IMR-90 (cell line): ENCODE results near the gene AFAP1L2.

Source experiments
- CHD1 ChIP-seq: IDR thresholded peaks from 2 replicates; pipeline ENCODE4 v1.6.1; 2012; ENCODE audit warnings: low read depth, low read length, improper control_type of control experiment
- MAFK ChIP-seq: IDR thresholded peaks from 2 replicates; pipeline ENCODE4 v1.6.1; 2012; ENCODE audit warnings: low read depth, low read length, improper control_type of control experiment
- NFE2L2 ChIP-seq: fragments of 150-350 bp; IDR thresholded peaks from 2 replicates; pipeline ENCODE4 v1.6.1; 2016; ENCODE audit warnings: low read depth, mild to moderate bottlenecking, low read length
- POLR2A ChIP-seq: IDR thresholded peaks from 2 replicates; pipeline ENCODE4 v1.6.1; 2012; ENCODE audit warnings: mild to moderate bottlenecking, low read depth, low read length
- RCOR1 ChIP-seq: IDR thresholded peaks from 2 replicates; pipeline ENCODE4 v1.6.1; 2012; ENCODE audit warnings: mild to moderate bottlenecking, low read length, improper control_type of control experiment; ENCODE audit not compliant: insufficient replicate concordance
- RFX5 ChIP-seq: IDR thresholded peaks from 2 replicates; pipeline ENCODE4 v1.8.0; 2012; ENCODE audit warnings: low read depth, mild to moderate bottlenecking, low read length, moderate library complexity
- SMC3 ChIP-seq: fragments of 150-350 bp; IDR thresholded peaks from 2 replicates; pipeline ENCODE4 v1.6.1; 2016; ENCODE audit warnings: low read depth, mild to moderate bottlenecking, antibody characterized with exemption, low read length, moderate library complexity
- TF ChIP-seq, protein P1 (sequence below): conservative IDR thresholded peaks from 2 replicates; pipeline ENCODE4 v1.5.1; 2012; ENCODE audit warnings: mild to moderate bottlenecking, low read depth, low read length, improper control_type of control experiment
- TF ChIP-seq, protein P2 (sequence below): fragments of 150-350 bp; IDR thresholded peaks from 2 replicates; pipeline ENCODE4 v1.6.1; 2016; ENCODE audit warnings: low read depth, mild to moderate bottlenecking, low read length, moderate library complexity, borderline replicate concordance
- TF ChIP-seq, protein P3 (sequence below): fragments of 150-350 bp; IDR thresholded peaks from 2 replicates; pipeline ENCODE4 v1.6.1; 2017; ENCODE audit warnings: mild to moderate bottlenecking, antibody characterized with exemption, low read length, low read depth

DNA sequence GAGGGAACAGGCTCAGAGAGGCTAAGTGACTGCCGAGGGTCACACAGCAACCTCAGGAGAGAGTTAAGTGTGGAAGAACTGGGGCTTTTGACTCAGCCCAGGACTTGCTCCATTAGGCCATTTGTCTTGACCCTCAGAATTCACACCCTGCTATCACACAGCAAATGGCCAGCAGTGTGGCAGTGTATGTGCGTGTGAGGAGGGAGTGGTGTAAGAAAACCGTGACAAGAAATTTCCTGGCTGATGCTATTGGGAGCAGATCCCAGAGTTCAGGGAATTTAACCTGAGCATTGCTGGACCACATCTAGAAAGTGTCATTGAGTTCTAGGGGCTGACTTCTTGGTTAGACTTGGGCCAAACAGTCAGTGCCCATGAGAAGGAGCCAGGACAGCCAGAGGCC, 146.8 kb downstream of the AFAP1L2 start:
- TF ChIP-seq POLR2A (no peak), NFE2L2 (no peak), SMC3 (no peak), RCOR1 (no peak), CHD1 (no peak), RFX5 (no peak), MAFK (no peak)
- TF ChIP-seq, protein P1, sequence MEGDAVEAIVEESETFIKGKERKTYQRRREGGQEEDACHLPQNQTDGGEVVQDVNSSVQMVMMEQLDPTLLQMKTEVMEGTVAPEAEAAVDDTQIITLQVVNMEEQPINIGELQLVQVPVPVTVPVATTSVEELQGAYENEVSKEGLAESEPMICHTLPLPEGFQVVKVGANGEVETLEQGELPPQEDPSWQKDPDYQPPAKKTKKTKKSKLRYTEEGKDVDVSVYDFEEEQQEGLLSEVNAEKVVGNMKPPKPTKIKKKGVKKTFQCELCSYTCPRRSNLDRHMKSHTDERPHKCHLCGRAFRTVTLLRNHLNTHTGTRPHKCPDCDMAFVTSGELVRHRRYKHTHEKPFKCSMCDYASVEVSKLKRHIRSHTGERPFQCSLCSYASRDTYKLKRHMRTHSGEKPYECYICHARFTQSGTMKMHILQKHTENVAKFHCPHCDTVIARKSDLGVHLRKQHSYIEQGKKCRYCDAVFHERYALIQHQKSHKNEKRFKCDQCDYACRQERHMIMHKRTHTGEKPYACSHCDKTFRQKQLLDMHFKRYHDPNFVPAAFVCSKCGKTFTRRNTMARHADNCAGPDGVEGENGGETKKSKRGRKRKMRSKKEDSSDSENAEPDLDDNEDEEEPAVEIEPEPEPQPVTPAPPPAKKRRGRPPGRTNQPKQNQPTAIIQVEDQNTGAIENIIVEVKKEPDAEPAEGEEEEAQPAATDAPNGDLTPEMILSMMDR, result no peak
- TF ChIP-seq, protein P2, sequence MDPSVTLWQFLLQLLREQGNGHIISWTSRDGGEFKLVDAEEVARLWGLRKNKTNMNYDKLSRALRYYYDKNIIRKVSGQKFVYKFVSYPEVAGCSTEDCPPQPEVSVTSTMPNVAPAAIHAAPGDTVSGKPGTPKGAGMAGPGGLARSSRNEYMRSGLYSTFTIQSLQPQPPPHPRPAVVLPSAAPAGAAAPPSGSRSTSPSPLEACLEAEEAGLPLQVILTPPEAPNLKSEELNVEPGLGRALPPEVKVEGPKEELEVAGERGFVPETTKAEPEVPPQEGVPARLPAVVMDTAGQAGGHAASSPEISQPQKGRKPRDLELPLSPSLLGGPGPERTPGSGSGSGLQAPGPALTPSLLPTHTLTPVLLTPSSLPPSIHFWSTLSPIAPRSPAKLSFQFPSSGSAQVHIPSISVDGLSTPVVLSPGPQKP, result no peak
- TF ChIP-seq, protein P3, sequence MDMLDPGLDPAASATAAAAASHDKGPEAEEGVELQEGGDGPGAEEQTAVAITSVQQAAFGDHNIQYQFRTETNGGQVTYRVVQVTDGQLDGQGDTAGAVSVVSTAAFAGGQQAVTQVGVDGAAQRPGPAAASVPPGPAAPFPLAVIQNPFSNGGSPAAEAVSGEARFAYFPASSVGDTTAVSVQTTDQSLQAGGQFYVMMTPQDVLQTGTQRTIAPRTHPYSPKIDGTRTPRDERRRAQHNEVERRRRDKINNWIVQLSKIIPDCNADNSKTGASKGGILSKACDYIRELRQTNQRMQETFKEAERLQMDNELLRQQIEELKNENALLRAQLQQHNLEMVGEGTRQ, result no peak
